Inflammatory macrophage treated with lipopolysaccharide for 4 hours (primary cell): Measurements from ENCODE around the gene ZCCHC14.

Experiments
- DNase-seq: peaks from one replicate; pipeline ENCODE4 v3.0.0-alpha.2; 2020

The ZCCHC14 gene

DNA sequence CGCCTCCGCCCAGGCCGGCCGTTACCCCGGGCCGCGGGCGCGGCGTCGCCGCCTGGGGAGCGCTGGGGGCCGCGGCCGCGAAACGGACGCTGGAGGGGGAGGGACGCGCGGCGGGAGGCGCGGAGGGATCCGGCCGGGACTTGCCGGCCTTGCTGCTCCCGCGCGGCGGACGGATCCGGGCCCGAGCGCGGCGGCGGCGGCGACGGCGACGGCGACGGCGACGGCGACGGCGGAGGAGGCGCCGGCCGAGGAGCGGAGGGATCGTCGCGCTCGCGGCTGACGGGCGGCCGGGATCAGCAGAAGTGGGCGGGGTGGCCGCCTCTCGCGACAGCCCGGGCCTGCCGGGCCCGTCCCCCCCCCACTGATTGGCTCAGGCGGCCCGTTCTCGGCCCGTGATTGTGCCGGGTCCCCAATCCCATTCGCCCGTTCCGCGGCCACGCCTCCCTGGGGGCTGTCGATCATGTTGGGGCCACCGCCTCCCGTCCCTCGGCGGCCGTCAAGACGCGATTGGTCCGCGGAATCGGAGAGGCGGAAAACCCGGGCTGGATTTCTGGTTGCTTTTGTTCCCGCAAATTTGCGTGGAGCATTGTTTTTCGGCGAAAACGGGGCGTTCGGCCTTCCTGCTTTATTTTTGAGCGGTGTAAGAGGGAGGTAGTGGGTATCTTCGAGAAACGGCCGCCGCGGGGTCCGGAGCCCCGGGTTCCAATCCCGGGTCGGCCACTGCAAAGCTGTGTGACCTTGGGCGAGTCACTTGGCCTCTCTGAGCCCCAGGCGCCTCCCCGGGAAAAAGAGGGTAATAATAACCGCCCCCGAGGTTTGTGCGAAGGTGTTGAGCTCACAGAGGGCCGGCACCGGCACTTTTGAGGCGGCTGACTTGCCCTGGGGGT, at the start of gene ZCCHC14:
ZCCHC14 (minus strand) TSS at position 304 of the 887 bp plus-strand sequence. CDS start 786 bp downstream, outside the sequence.
- DNase-seq = peak; percentile 99

DNA sequence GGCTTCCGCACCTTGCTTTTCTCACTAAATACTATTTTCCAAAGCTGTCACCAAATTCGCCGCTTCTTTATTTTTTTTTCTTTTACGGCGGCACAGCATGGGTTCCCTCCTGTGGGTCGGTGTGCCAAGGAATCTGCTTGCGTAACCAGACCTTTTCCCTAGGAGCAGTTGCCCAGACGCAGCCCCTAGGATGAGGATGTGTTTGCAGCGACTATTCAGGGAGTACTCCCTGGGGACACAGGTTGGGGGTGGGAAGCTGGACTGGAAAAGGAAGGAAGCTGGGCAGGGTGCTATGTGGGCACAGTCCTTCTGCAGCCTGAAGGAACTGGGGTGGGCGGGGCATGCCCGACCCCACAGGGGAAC, 49.0 kb upstream of the ZCCHC14 start:
- no peak for DNase-seq

DNA sequence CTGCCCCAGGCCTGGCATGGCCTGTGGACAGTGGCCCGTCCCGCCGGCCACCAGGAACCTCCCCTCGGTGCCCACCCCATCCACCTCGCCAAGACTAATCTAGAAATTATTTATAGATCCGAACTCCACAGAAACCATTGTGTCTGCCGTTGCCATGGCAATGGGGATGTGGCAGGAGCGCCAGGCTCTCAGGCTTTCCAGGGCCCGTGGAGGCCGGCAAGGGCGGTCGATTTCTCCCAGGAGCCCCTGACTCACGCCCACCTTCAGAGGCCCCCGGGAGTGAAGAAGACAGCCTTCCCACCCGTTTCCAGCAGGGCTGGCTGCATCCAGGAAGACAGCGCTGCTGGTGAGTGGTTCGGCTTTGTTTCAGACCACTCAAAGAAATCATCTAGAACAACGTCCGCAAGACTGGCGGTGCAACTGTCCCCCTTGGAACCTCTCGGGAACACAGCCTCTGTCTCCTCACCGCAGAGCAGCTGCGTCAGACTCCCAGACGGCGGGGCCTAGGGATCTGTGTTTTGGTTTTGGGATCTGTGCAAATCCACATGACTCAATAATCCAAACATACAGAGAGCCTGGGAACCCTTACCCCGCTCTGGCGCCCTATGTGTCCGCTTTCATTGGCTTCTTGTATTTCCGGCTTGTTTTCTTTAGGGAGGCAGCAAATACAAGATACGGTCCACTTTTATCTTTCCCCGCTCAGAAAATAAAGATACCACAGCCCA, 48.5 kb upstream of the ZCCHC14 start:
- DNase-seq = no peak

DNA sequence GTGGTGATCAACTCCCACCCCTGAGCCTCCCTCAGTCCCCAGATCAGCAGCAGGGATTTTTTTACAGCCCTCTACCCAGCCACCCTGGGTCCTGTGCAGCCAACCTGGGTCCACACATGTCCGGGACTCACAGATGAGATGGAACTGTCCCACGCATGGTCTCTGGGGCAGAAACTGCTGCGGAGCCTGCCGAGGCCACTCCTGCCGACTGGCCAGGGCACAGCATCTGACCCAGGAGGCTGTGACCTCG, 48.0 kb upstream of the ZCCHC14 start:
- DNase-seq = no peak

DNA sequence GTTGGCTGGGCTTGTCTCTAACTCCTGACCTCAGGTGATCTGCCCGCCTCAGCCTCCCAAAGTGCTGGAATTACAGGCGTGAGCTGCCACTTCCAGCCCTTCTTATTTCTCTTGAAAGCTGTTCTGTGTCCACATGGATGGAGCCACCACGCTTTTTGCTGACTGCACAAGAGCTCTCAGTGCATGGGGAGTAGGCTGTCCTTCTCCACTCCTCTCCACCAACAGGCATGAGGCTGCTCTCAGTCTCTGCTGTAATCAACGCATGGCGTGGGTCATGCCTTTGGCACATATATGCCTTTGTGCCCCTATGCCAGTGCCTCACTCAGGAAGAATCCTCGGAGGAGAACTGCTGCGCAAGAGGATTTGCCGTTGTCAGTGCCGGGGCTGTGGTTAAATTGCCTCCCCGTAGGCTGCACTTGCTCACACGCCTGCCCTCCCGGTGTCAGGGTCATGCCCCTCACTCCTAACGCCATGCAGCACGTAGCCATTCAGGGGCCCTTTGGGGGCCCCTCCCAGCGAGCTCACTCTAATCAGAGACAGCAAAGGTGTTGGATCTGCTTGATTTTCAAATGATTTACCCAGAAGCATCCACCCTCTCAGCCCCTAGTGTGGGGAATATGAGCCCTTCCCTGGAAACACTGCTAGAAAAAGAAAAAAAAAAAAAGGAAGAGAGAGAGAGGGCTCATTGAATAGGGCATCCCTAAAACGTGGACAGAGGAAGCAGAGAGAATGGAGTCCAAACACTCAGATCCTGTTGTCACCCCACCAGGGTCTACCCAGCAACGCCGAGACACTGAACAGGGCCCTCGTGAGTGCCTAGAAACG, 47.5 kb upstream of the ZCCHC14 start:
- no peak for DNase-seq

DNA sequence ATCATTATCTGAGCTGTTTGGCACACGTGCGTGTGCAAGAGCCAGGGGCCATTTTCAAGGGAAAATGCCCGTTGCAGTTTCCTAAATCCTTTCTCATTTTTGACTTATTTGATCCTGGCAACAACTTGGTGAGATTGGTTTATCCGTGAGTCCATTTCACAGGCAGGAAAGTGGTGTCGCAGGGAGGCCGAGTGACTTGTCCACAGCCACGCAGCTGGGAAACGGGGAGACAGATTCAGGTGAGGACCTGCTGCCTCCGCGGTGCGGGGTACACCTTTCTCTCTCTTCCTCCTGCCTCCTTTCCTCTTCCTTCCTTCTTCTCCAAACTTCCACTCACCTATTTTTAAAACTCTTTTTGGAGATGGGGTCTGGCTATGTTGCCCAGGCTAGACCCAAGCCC, 46.3 kb upstream of the ZCCHC14 start:
- no peak for DNase-seq

DNA sequence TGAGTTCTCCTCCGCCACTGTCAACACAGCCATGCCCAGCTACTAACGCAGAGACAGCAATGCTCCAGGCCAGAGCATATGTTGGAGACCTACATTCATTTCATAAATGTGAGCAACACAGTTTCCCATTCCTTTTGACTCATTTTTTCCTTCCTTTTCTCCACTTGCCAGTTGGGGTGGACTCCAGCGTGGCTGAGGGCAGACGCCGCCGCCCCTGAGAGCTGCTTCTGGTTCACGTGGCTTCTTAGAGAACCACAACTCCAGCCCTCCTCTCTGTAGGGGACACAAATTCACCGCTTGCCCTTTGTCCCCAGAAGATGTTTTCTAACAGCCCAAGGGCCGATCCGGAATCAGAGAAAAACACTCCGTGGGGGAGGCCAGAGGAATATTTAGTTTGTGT, 45.8 kb upstream of the ZCCHC14 start:
- DNase-seq = no peak

DNA sequence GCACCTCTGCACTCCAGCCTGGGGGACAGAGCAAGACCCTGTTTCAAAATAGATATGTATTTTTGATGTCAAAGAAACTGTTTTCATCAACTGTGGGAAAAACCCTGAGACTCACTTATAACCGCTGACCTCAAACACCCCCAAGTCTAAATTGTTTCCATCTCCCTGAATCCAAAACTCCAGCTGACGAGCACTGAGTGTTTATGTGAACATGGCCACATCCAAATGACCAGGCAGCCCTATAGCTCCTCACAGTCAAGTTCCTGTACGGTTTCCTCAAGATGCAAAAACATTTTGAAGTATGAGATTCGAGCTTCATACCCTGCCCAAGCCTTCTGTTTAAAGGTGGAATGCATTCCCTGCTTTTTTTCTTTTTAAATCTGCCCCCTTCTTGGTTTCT, 45.3 kb upstream of the ZCCHC14 start:
- no peak for DNase-seq

DNA sequence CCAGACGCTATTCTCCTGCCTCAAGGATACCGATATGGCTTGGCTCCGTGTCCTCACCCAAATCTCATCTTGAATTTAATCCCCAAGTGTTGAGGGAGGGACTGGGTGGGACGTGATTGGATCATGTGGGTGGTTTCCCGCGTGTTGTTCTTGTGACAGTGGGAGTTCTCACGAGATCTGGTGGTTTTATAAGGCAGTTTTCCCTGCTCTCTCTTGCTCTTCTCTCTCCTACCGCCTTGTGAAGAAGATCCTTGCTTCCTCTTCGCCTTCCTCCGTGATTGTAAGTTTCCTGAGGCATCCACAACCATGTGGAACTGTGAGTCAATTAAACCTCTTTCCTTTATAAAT, 43.9 kb upstream of the ZCCHC14 start:
- no peak for DNase-seq

DNA sequence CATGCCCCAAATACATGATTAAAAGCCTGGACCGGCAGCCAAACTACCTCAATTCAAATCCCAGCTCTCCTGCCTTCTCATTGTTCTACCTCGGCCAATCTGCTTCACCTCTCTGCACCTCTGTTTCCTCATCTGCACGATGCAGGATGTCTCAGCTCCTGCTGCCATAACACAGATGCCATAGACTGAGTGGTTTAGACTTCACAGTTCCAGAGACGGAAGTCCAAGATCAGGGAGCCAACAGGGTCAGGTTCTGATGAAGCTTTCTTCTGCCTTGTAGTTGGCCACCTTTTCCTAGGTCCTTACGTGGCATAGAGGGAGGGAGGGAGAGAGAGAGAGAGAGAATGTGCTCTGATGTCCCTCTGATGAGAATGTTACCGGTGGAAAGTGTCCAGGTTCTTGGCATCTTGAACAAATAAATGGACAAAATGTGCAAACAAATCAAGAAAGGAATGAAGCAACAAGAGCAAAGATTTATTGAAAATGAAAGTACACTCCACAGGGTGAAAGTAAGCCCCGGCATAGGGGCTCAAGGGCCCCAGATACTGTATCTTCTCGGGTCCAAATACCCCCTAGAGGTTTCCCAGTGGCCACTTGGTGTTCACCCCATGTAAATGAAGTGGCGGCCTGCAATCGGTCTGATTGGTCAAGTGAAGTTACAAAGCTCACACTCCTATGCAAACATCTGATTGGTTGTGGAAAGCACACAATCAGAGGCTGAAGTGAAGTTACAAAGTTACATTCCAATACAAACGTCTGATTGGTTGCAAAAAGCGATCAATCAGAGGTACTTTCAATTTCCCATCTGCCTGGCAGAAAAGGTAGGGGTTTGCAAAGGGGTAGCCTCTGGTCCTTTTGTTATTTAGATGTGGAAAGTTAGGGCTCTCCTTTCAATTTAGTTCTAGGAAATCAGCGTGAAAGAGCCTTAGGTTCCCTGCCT, 43.3 kb upstream of the ZCCHC14 start:
- DNase-seq = no peak

DNA sequence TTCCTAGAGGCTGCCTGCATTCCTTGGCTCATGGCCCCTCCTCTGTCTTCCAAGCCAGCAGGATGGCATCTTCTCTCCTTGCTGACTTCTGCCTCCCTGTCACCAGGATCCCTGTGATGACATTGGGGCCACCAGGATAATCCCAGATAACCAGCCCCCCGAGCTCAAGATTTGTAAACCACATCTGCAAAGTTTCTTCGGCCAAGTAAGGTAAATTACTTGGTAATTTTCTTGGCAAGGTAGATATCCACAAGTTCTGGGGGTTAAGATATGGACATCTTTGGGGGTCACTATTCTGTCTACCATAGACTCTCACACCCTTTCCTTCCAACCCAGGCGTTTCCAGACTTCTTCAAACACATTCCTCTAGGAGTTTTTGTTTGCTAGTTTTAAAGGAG, 42.6 kb upstream of the ZCCHC14 start:
- DNase-seq = no peak

DNA sequence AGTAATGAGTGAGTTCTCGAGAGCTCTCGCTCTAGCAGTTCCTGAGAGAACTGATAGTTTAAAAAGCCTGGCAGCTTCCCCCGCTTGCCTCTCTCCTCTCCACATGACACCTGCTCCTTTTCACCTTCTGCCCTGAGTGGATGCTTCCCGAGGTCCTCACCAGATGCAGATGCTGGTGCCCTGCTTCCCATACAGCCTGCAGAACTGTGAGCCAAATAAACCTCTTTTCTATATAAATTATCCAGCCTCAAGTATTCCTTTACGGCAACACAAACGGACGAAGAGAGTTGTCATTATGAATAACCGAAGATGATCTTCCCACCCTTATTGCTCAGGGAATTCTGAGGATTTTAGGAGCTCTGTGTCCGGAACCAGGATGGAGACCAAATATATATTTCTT, 41.9 kb upstream of the ZCCHC14 start:
- DNase-seq = no peak

DNA sequence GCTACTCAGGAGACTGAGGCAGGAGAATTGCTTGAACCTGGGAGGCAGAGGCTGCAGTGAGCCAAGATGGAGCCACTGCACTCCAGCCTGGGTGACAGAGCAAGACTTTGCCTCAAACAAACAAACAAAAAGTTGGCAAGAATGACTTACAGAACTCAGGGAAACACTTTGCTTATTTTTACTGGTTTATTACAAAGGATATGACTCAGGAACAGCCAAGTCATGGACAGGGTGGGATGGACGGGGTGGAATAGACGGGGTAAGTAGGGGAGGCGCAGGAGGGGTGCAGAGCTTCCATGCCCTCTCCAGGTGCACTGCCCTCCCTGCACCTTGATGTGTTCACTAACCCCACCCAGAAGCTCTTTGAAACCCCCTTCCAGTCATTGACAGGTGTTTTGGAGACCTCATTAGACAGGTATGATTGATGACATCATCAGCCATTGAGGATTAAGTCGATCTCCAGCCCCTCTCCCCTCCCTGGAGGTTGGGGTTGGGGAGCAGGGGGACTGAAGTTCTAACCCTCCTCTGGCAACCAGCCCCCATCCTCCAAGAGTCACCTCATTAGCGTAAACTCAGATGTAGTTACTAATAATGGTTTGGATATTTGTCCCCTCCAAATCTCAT, 41.3 kb upstream of the ZCCHC14 start:
- no peak for DNase-seq

DNA sequence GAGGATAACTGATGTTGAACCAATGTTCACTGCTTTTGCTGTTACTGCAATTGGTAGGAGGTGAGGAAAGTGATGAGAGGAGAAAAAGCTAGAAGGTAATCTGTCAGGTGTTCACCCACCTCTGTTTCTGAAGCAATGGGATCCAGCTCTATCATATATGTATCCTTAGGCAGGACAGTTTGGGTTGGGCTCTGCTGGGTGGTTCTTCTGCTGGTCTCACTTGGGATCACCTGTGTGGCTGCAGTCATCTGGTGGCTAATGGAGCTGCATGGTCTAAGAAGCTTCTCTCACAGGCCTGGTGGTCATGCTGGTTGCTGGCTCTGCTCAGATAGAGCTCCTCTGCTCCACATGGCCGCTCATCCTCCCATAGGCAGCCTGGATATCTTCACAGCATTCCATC, 40.2 kb upstream of the ZCCHC14 start:
- DNase-seq = no peak

DNA sequence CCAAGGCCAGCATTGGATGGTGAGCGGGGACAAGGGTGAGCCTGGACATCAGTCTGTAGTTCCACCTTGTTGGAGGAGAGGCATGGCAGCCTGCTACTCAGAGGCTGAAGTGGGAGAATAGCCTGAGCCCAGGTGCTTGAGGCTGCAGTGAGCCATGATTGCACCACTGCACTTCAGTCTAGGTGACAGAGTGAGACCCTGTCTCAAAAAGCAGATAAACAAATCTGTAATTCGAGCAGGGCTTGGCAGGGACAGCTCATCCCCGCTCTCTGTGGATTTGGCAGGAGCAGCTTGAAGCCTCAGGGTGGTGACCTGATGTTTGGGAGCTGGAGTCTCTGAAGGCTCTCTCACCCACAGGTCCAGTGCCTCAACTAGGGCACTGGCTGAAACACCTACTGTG, 38.6 kb upstream of the ZCCHC14 start:
- DNase-seq = no peak

DNA sequence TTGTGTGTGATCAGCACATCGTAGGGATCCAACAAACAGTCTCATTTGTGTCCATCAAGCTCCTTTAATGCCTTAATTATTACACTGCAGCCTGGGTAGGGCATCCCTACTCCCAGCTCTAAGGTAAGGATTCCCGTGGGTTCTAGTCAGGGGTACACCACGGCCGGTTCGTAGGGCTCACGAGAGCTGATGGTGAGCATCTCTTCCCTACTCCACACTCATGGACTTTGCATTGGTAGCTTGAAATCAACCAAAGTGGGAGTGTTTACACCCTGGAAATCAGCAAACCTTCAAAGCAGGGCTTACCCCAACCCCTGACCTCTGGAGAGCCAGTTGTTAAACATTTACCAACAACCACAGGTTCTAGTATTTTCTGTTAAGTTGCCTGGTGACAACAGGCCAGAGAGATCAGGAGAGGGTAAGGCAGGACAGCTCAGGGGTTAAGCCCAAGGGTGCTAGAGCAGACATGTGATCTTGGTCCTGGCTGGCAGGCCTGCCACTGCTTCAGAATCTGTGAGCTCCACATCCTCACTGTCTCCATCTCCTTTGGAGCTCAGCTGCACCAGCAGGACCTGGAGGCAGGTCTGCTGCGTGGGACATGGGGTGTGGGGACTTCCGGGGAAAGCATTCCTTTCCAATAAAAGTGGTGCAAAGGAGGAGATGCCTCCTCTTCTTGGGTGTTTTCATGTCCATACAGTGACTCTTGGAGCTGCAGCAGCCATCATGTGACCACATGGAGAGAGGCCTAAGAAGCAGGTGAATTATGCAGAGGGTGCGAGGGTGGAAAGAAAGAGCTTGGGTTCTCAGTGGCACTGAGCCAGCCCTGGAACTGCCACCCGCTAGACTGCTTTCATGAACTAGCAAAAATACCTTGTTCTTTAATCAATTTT, 36.1 kb upstream of the ZCCHC14 start:
- DNase-seq = no peak

DNA sequence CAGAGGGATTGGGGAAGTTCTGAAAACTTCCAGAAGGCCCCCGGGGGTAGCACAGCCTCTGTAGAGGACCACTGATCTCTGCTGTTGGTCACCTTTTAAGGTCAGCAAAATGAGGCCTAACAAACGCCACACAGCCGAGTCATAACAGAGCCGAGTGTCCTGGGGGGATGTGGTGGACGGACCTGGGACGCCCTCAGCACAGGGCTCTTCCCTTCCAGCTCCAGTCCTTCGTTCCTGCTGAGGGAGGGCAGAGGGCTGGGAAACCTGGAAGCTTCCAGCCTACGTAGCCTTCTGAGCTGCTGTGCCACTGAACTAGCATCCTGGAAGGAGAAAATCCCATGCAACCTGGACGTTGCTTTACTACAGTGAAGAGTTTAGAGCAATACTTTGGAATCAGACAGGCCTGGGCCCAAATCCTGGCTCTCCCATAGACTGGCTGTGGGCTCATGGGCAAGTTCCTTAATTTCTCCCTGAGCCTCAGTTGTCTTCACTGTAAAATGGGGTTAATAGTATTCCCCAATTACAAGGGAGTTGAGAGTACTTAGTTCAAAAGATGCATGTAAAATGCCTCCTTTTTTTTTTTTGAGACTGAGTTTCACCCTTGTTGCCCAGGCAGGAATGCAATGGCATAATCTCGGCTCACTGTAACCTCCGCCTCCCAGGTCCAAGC, 34.4 kb upstream of the ZCCHC14 start:
- DNase-seq = no peak

DNA sequence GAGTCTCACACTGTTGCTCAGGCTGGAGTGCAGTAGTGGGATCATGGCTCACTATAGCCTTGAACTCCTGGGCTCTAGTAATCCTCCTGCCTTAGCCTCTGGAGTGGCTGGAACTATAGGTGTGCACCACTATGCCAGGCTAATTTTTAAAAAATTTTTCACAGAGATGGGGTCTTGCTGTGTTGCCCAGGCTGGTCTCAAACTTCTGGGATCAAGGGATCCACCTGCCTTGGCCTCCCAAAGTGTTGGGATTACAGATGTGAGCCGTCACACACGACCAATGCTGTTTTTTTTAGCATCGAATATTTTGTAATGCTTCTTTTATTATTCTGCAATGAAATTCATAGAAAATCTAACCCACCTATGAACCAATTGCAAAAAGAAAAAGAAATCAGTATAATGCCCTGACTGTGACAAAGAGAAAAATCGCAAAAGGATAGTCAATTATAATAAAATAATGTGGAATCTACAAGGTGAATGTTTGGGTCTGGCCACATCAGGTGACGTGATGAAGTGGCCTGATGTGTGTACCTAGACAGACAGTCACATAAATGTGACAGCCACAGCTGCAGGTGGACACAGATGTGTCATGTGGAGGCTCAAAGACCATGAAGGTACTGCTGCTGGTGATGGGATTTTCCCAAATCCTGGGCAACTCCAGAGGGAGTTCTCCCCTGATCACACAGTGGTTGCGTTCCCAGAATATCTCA, 33.6 kb upstream of the ZCCHC14 start:
- DNase-seq = no peak

DNA sequence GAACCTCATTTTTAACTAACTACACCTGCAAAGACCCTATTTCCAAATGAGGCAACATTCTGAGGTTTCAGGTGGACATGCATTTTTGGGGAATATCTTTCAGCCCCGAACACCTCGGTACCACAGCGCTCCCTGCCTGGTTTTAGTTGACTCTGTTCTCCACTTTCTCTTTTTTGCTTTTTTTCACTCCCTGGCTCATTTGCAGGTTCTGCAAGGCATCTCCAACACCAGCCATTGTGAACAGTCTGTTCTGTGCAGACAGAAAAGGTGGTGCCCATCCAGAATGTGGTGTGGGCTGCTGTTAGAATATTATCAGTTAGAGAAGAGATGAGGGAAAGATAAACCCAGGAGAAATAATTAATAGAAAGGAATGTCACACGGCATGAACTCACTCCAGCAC, 32.5 kb upstream of the ZCCHC14 start:
- DNase-seq = no peak

DNA sequence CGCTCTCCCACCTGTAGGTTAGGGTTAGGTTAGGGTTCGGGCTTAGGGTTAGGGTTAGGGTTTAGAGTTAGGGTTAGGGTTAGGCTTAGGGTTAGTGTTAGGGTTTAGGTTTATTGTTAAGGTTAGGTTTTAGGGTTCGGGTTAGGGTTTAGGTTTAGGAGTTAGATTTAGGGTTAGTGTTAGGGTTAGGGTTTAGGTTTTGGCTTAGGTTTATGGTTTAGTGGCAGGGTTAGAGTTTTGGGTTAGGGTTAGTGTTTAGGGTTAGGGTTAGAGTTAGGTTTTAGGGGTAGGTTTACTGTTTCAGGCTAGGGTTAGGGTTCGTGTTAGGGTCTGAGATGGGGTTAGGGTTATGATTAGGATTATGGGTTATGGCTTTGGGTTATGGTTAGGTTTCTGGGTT, 31.6 kb upstream of the ZCCHC14 start:
- DNase-seq = no peak
